Endothelial cell of umbilical vein (primary cell): Measurements from ENCODE around the gene ANAPC16. TPM values are rescaled to one million over a fixed set of nuclear protein-coding genes. Genes with fewer than 3 reads are reported as not detected.

Experiments
- BruUV-seq: library from RNA; stranded (reverse); fragments of 400-500 nt; replicated peaks from 2 replicates; lab custom pipeline; 2021; lab: Mats Ljungman, UMichigan
- CTCF ChIA-PET: fragments of 300-600, 350-600 bp; sonication (Branson Sonifier 250); formaldehyde crosslinking; loops from one replicate; lab custom pipeline; 2021; ENCODE audit warnings: antibody characterized with exemption, inconsistent platforms; lab: Charles Lee
- POLR2A ChIA-PET: fragments of 300-600, 350-600 bp; sonication (Branson Sonifier 250); formaldehyde crosslinking; loops from one replicate; lab custom pipeline; 2021; ENCODE audit warnings: antibody characterized with exemption, inconsistent platforms; lab: Charles Lee
- DNase-seq: peaks from one replicate; pipeline ENCODE4 v3.0.0-alpha.2; 2011; ENCODE audit warnings: low read depth, low spot score
- FAIRE-seq: peaks from 2 replicates; lab custom pipeline; 2011; peaks lifted over from hg19 to GRCh38; lab: Jason Lieb, UNC
- H2AFZ ChIP-seq: 2 replicates; pipeline ENCODE4 v1.6.0; 2012; ENCODE audit warnings: low read depth, low read length, control low read depth, inconsistent platforms
- H3K27ac ChIP-seq: 2 replicates; pipeline ENCODE4 v1.5.1; 2011; ENCODE audit warnings: low read depth, mild to moderate bottlenecking, control low read depth, low read length, moderate library complexity; ENCODE audit not compliant: insufficient read depth
- H3K27me3 ChIP-seq, 2 experiments: 2 replicates each; pipeline versions ENCODE4 v1.6.0 to v1.6.1; 2011; ENCODE audit warnings: low read length in 2 of 2, mixed read lengths in 1 of 2; ENCODE audit not compliant: control insufficient read depth in 2 of 2, insufficient read depth in 2 of 2
- H3K36me3 ChIP-seq, 2 experiments: 2 replicates in 1 of 2; 3 replicates in 1 of 2; pipeline ENCODE4 v1.5.1; 2011; ENCODE audit warnings: low read length in 2 of 2, mild to moderate bottlenecking in 1 of 2, moderate library complexity in 1 of 2; ENCODE audit not compliant: control insufficient read depth in 2 of 2, insufficient read depth in 2 of 2; ENCODE audit errors: extremely low read depth in 1 of 2
- H3K4me1 ChIP-seq: 3 replicates; pipeline ENCODE4 v1.5.1; 2011; ENCODE audit warnings: mild to moderate bottlenecking, low read length; ENCODE audit not compliant: control insufficient read depth, insufficient read depth; ENCODE audit errors: extremely low read depth
- H3K4me2 ChIP-seq: 2 replicates; pipeline ENCODE4 v1.6.1; 2011; ENCODE audit warnings: low read length, control low read depth, mixed read lengths; ENCODE audit not compliant: insufficient read depth
- H3K4me3 ChIP-seq, 3 experiments: fragments of 200-600 bp in 1 of 3; sonication (generic), shearing (Covaris generic) in 1 of 3; replicated peaks in 1 of 3; 2 replicates each; pipeline ENCODE4 v1.5.1; 2011 to 2016; ENCODE audit warnings: control low read depth in 3 of 3, low read length in 3 of 3, mild to moderate bottlenecking in 2 of 3, inconsistent platforms in 1 of 3, low read depth in 1 of 3, moderate library complexity in 1 of 3; ENCODE audit not compliant: insufficient read depth in 1 of 3
- H3K79me2 ChIP-seq: 2 replicates; pipeline ENCODE4 v1.6.0; 2012; ENCODE audit warnings: low read length, inconsistent platforms; ENCODE audit not compliant: control insufficient read depth, insufficient read depth
- H3K9ac ChIP-seq: replicated peaks from 2 replicates; pipeline ENCODE3; 2011; ENCODE audit warnings: low read length, control low read depth; ENCODE audit not compliant: insufficient read depth; ENCODE audit errors: extremely low read depth
- H3K9me1 ChIP-seq: replicated peaks from 3 replicates; pipeline ENCODE4 v1.6.0; 2011; ENCODE audit warnings: mild to moderate bottlenecking, low read length; ENCODE audit not compliant: control insufficient read depth, insufficient read depth; ENCODE audit errors: extremely low read depth
- H3K9me3 ChIP-seq: replicated peaks from 2 replicates; pipeline ENCODE4 v1.5.1; 2012; ENCODE audit warnings: low read length, inconsistent platforms; ENCODE audit not compliant: control insufficient read depth, insufficient read depth
- H4K20me1 ChIP-seq: replicated peaks from 2 replicates; pipeline ENCODE3; 2011; ENCODE audit warnings: mild to moderate bottlenecking, low read length; ENCODE audit not compliant: control insufficient read depth, insufficient read depth; ENCODE audit errors: extremely low read depth
- EZH2 ChIP-seq: IDR thresholded peaks from 2 replicates; pipeline ENCODE4 v1.6.1; 2012; ENCODE audit warnings: borderline replicate concordance, low read depth, mild to moderate bottlenecking, moderate library complexity, low read length, inconsistent platforms; ENCODE audit not compliant: severe bottlenecking
- FOS ChIP-seq: IDR thresholded peaks from 2 replicates; pipeline ENCODE4 v1.6.1; 2011; ENCODE audit warnings: mild to moderate bottlenecking, low read length, moderate library complexity, borderline replicate concordance; ENCODE audit not compliant: insufficient read depth
- GATA2 ChIP-seq: IDR thresholded peaks from 2 replicates; pipeline ENCODE4 v1.7.0; 2011; ENCODE audit warnings: low read depth, mild to moderate bottlenecking, moderate library complexity, mixed read lengths, low read length; ENCODE audit not compliant: insufficient read length, insufficient read depth
- JUN ChIP-seq: IDR thresholded peaks from 2 replicates; pipeline ENCODE4 v1.6.1; 2011; ENCODE audit warnings: borderline replicate concordance, low read depth; ENCODE audit not compliant: insufficient read length, insufficient read depth
- MYC ChIP-seq: IDR thresholded peaks from one replicate; pipeline ENCODE4 v1.6.1; 2011; ENCODE audit warnings: mild to moderate bottlenecking, low read depth, low read length
- POLR2A ChIP-seq: IDR thresholded peaks from 2 replicates; pipeline ENCODE4 v1.6.1; 2012; ENCODE audit warnings: low read depth, mild to moderate bottlenecking, control low read depth, low read length
- POLR2AphosphoS5 ChIP-seq: IDR thresholded peaks from 2 replicates; pipeline ENCODE4 v1.6.1; 2012; ENCODE audit warnings: low read depth, mild to moderate bottlenecking, control low read depth, low read length, moderate library complexity; ENCODE audit not compliant: insufficient read depth
- dilution Hi-C: fragments of 300-500 bp; cut with MboI; formaldehyde crosslinking; loops from one replicate; pipeline ENCODE4 v1.15.0; 2019; ENCODE audit warnings: low sequenced_read_pairs; ENCODE audit not compliant: extremely low pct_ligation_motif_present
- intact Hi-C: fragments of 100-400 bp; cut with micrococcal nuclease; formaldehyde crosslinking; loops from one replicate; pipeline ENCODE4 v1.10.0; 2022
- polyA plus RNA-seq, 4 experiments: library from polyadenylated mRNA; depleted of rRNA in 3 of 4; stranded (reverse) in 3 of 4; unstranded in 1 of 4; fragments of >200 nt; gene quantifications; 2 replicates each; pipeline versions ENCODE4 v1.2.1 to v1.2.3, GENCODE V29; 2011 to 2012; ENCODE audit warnings: missing spikeins in 1 of 4
- total RNA-seq: library from RNA; stranded (reverse); gene quantifications from 2 replicates; pipeline ENCODE4 v1.2.3, GENCODE V29; 2021
- TF ChIP-seq, protein P1 (sequence below): IDR thresholded peaks from 2 replicates; pipeline ENCODE4 v1.6.1; 2011; ENCODE audit not compliant: insufficient read depth, insufficient read length
- TF ChIP-seq, protein P2 (sequence below), 2 donors: IDR thresholded peaks; 1 replicate in 1 of 2; 2 replicates in 1 of 2; pipeline ENCODE4 v1.5.1; 2011; ENCODE audit warnings: low read length in 2 of 2, mild to moderate bottlenecking in 2 of 2, moderate library complexity in 2 of 2, control low read depth in 1 of 2, inconsistent platforms in 1 of 2, low read depth in 1 of 2; ENCODE audit not compliant: insufficient read depth in 1 of 2; ENCODE audit errors: extremely low read depth in 1 of 2

Gene ANAPC16
- total and polyA plus RNA-seq, 2 donors (not counting 3 experiments of a cell fraction or from before 2014, with no cell fraction given) = 38.1 to 44.4 TPM

DNA sequence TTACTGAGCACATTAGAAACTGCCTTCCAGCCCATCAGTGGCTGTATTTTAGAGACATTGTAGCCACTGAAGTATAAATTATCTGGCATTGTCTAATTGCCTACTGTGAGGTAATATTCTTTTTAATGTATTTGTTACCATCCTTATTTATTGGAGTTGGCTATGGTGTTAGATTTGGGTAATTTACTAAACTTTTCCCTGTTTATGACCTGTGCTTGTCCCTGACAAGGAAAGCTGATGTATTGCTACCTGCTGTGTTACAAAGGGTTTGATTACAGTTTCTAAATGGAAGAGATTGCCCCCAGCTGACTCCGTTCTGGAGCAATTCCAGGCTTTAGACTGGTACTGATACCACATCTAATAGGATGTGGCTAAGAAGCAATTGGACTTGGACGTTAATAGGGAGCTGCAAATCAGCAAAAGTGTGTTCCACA is 12.5 kb downstream of the ANAPC16 start:
- FAIRE-seq = no peak
- dilution Hi-C loops = no loop called here

More for the DNA sequence above, 12.5 kb downstream of the ANAPC16 start:
- H3K36me3 ChIP-seq = peaks cover 0 to 4% of the 10 kb centered on the region in 2 experiments
- no peak overlapping the region for H2AFZ ChIP-seq
- no peaks in the 10 kb centered on the region for H3K9me1 ChIP-seq
- peaks cover 8% of the 10 kb centered on the region for H3K4me1 ChIP-seq
- no peaks in the 10 kb centered on the region for H4K20me1 ChIP-seq
- no peak for TF ChIP-seq FOS
- TF ChIP-seq EZH2 = no peak
- TF ChIP-seq, protein P1, sequence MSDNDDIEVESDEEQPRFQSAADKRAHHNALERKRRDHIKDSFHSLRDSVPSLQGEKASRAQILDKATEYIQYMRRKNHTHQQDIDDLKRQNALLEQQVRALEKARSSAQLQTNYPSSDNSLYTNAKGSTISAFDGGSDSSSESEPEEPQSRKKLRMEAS = no peak
- TF ChIP-seq, protein P2, sequence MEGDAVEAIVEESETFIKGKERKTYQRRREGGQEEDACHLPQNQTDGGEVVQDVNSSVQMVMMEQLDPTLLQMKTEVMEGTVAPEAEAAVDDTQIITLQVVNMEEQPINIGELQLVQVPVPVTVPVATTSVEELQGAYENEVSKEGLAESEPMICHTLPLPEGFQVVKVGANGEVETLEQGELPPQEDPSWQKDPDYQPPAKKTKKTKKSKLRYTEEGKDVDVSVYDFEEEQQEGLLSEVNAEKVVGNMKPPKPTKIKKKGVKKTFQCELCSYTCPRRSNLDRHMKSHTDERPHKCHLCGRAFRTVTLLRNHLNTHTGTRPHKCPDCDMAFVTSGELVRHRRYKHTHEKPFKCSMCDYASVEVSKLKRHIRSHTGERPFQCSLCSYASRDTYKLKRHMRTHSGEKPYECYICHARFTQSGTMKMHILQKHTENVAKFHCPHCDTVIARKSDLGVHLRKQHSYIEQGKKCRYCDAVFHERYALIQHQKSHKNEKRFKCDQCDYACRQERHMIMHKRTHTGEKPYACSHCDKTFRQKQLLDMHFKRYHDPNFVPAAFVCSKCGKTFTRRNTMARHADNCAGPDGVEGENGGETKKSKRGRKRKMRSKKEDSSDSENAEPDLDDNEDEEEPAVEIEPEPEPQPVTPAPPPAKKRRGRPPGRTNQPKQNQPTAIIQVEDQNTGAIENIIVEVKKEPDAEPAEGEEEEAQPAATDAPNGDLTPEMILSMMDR (IDR thresholded peaks at IDR 0.05; ENCODE audit: extremely low read depth in 1 of 2, insufficient read depth in 1 of 2, low read depth in 1 of 2, low read length in 2 of 2) = no peak
- TF ChIP-seq POLR2A = no peak
- TF ChIP-seq MYC = no peak
- no peak for TF ChIP-seq GATA2
- TF ChIP-seq JUN = no peak
- no peak for TF ChIP-seq POLR2AphosphoS5
- no peaks in the 10 kb centered on the region for H3K79me2 ChIP-seq
- no TSS peak for BruUV-seq
- no peak overlapping the region for H3K9ac ChIP-seq
- H3K4me3 ChIP-seq = no peak overlapping the region
- H3K9me3 ChIP-seq = no peaks in the 10 kb centered on the region
- H3K4me2 ChIP-seq = no peak overlapping the region
- intact Hi-C loops = no loop called here
- no peaks in the 10 kb centered on the region for H3K27me3 ChIP-seq
- CTCF ChIA-PET = interaction anchor here (1.1 to 1.7 kb wide), 5 partner anchors 9 to 109 kb away, joined by 3 to 11 read pairs (median 4); no protein-coding TSS in a partner anchor
- DNase-seq = no peak
- POLR2A ChIA-PET = interaction anchor here (2.3 kb wide), 1 partner anchor 45 kb away, joined by 8 read pairs; the partner anchor contains the start of gene DDIT4
- no peak overlapping the region for H3K27ac ChIP-seq
